ENCODE measurements around the gene CHST2. TPM values are rescaled to one million over a fixed set of nuclear protein-coding genes. Genes with fewer than 3 reads are reported as not detected.

The CHST2 gene
- total RNA-seq, 1 experiment from 2014 or later, result 0.26 TPM

- no peak for DNase-seq (ENCODE audit: low read depth, low spot score)
- H3K27ac ChIP-seq (ENCODE audit: low read length), result no peak overlapping the region
- no TSS peak for BruUV-seq (replicated peaks)
- no peaks in the 10 kb centered on the region for H3K9me3 ChIP-seq (ENCODE audit: control insufficient read depth, insufficient read depth, low read depth, low read length)
- in situ Hi-C loops (cut with HindIII; ENCODE audit: low pct_unique_long_range_greater_than_20kb, low sequenced_read_pairs), result no loop called here
- H3K4me3 ChIP-seq (ENCODE audit: low read depth in 2 of 2, low read length in 2 of 2), result no peak overlapping the region
- H3K4me1 ChIP-seq (ENCODE audit: control insufficient read depth, insufficient read depth, low read length), result peaks cover 5% of the 10 kb centered on the region
- intact Hi-C loops (cut with micrococcal nuclease; ENCODE audit: unreplicated experiment), result no loop called here
- H3K36me3 ChIP-seq (ENCODE audit: control insufficient read depth, insufficient read depth, low read length), result no peaks in the 10 kb centered on the region
- ATAC-seq, result no peak
- POLR2A ChIA-PET, result no interaction called here
- peaks cover 40% of the 10 kb centered on the region for H3K27me3 ChIP-seq (ENCODE audit: control insufficient read depth, insufficient read depth, low read length)
- TF ChIP-seq POLR2AphosphoS5 (IDR thresholded peaks at IDR 0.05; ENCODE audit: low read depth, low read length) (no peak), CTCF (IDR thresholded peaks at IDR 0.05) (no peak), SIN3A (IDR thresholded peaks at IDR 0.05; ENCODE audit: borderline replicate concordance, insufficient read depth, low read depth, low read length) (no peak), REST (IDR thresholded peaks at IDR 0.05; ENCODE audit: insufficient read depth in 1 of 2, low read depth in 2 of 2, low read length in 1 of 2) (no peak), TCF7L2 (IDR thresholded peaks at IDR 0.05; ENCODE audit: low read depth, low read length) (no peak)
- CTCF ChIA-PET, result no interaction called here
Measured at GRCh38 chr3:143123353-143123984, 3.9 kb downstream of the CHST2 start.

- ChIA-PET POLR2A (no interaction called here), CTCF (no interaction called here)
- H3K27ac ChIP-seq (ENCODE audit: low read length), result no peak overlapping the region
- in situ Hi-C loops (cut with HindIII; ENCODE audit: low pct_unique_long_range_greater_than_20kb, low sequenced_read_pairs), result no loop called here
- no peak overlapping the region for H3K4me3 ChIP-seq (ENCODE audit: low read depth in 2 of 2, low read length in 2 of 2)
- ATAC-seq, result no peak
- no peak for DNase-seq (ENCODE audit: low read depth, low spot score)
- no peaks in the 10 kb centered on the region for H3K36me3 ChIP-seq (ENCODE audit: control insufficient read depth, insufficient read depth, low read length)
- no peaks in the 10 kb centered on the region for H3K9me3 ChIP-seq (ENCODE audit: control insufficient read depth, insufficient read depth, low read depth, low read length)
- H3K4me1 ChIP-seq (ENCODE audit: control insufficient read depth, insufficient read depth, low read length), result peaks cover 5% of the 10 kb centered on the region
- intact Hi-C loops (cut with micrococcal nuclease; ENCODE audit: unreplicated experiment), result no loop called here
- TF ChIP-seq CTCF (IDR thresholded peaks at IDR 0.05) (no peak), REST (IDR thresholded peaks at IDR 0.05; ENCODE audit: insufficient read depth in 1 of 2, low read depth in 2 of 2, low read length in 1 of 2) (no peak), POLR2AphosphoS5 (IDR thresholded peaks at IDR 0.05; ENCODE audit: low read depth, low read length) (no peak), SIN3A (IDR thresholded peaks at IDR 0.05; ENCODE audit: borderline replicate concordance, insufficient read depth, low read depth, low read length) (no peak), TCF7L2 (IDR thresholded peaks at IDR 0.05; ENCODE audit: low read depth, low read length) (no peak)
- no TSS peak for BruUV-seq (replicated peaks)
- peaks cover 42% of the 10 kb centered on the region for H3K27me3 ChIP-seq (ENCODE audit: control insufficient read depth, insufficient read depth, low read length)
Measured at GRCh38 chr3:143124601-143125520, 5.3 kb downstream of the CHST2 start.
